Tibial nerve (tissue), 4 donors: ENCODE data around the gene COA1.

ENCODE experiments used
- EP300 ChIP-seq, 2 donors: sonication (generic); formaldehyde crosslinking; IDR thresholded peaks; one replicate each; pipeline ENCODE4 v1.6.1; 2017; ENCODE audit warnings: antibody characterized with exemption in 2 of 2, mild to moderate bottlenecking in 1 of 2
- TF ChIP-seq, protein P1 (sequence below), 5 experiments: fragments of 200-600 bp in 3 of 5; fragments of 450-650 bp in 2 of 5; sonication (generic) in 3 of 5; IDR thresholded peaks; one replicate each; pipeline ENCODE4 v1.5.1; 2016 to 2019; ENCODE audit warnings: antibody characterized with exemption in 5 of 5, mild to moderate bottlenecking in 3 of 5, moderate library complexity in 2 of 5

DNA sequence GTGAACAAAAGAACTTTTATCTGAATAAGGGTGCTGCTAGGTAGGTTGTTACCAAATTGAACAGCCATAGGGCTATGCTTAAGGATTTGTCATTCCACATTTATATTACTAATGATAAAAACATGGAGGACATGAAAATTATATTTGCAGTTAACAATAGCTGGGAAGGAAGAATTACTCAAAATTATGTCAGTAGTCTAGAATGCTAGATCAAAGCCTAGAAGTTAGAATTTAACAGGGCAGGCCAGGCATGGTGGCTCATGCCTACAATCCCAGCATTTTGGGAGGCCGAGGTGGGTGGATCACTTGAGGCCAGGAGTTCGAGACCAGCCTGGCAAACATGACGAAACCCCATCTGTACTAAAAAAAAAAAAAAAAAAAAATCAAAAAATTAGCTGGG lies 137.0 kb downstream of the COA1 start:
- TF ChIP-seq, protein P1, sequence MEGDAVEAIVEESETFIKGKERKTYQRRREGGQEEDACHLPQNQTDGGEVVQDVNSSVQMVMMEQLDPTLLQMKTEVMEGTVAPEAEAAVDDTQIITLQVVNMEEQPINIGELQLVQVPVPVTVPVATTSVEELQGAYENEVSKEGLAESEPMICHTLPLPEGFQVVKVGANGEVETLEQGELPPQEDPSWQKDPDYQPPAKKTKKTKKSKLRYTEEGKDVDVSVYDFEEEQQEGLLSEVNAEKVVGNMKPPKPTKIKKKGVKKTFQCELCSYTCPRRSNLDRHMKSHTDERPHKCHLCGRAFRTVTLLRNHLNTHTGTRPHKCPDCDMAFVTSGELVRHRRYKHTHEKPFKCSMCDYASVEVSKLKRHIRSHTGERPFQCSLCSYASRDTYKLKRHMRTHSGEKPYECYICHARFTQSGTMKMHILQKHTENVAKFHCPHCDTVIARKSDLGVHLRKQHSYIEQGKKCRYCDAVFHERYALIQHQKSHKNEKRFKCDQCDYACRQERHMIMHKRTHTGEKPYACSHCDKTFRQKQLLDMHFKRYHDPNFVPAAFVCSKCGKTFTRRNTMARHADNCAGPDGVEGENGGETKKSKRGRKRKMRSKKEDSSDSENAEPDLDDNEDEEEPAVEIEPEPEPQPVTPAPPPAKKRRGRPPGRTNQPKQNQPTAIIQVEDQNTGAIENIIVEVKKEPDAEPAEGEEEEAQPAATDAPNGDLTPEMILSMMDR (IDR thresholded peaks at IDR 0.05), result no peak
- TF ChIP-seq EP300 (IDR thresholded peaks at IDR 0.05), result no peak
